Muscle of back (tissue), 10 donors: Measurements from ENCODE around the gene UCHL3. TPM values are rescaled to one million over a fixed set of nuclear protein-coding genes. Genes with fewer than 3 reads are reported as not detected.

Source experiments
- polyA plus RNA-seq, 10 donors: library from polyadenylated mRNA; unstranded; fragments of 120-200 nt; gene quantifications; one replicate each; pipeline ENCODE4 v1.2.1, GENCODE V29; 2013; ENCODE audit not compliant: insufficient read length in 10 of 10

Gene UCHL3
- polyA plus RNA-seq, 10 donors, result 13.0 to 28.9 (median 19.7) TPM

Other genes starting within 250 kb of the UCHL3 start
- 10 to 100 TPM; 11.9 to 28.6 (median 20.1) TPM for gene TBC1D4, start 67.6 kb upstream of the UCHL3 start, polyA plus RNA-seq
- gene COMMD6, start 11.9 kb upstream of the UCHL3 start, polyA plus RNA-seq, result 100 to 1,000 TPM; 171 to 219 (median 198) TPM
- gene LMO7, start 86.5 kb downstream of the UCHL3 start, polyA plus RNA-seq, result 100 to 1,000 TPM in 9 of 10 donors, 10 to 100 TPM in 1; 74.6 to 192 (median 133) TPM